HepG2 (cell line): ENCODE measurements around the gene STPG4. TPM values are rescaled to one million over a fixed set of nuclear protein-coding genes. Genes with fewer than 3 reads are reported as not detected.
A peak's percentile ranks its signal among the peaks of the same experiment; 100 is the strongest.

Experiments used
- HMG20A ChIP-seq: IDR thresholded peaks from 2 replicates; pipeline ENCODE4 v1.6.1; 2016; ENCODE audit warnings: borderline replicate concordance
- NRL ChIP-seq: sonication (generic); formaldehyde crosslinking; IDR thresholded peaks from 2 replicates; pipeline ENCODE4 v1.5.0; 2020; ENCODE audit warnings: missing genetic modification reagents, mild to moderate bottlenecking, moderate library complexity, borderline replicate concordance
- RBM39 ChIP-seq: fragments of 200-400 bp; formaldehyde crosslinking; IDR thresholded peaks from one replicate; pipeline ENCODE4 v1.6.1; 2018; ENCODE audit warnings: antibody characterized with exemption, mild to moderate bottlenecking, low read depth, low read length; ENCODE audit not compliant: poor library complexity, severe bottlenecking
- SAP130 ChIP-seq: IDR thresholded peaks from 2 replicates; pipeline ENCODE4 v1.6.1; 2016; ENCODE audit warnings: low read depth
- SMAD9 ChIP-seq: sonication (generic); formaldehyde crosslinking; IDR thresholded peaks from 2 replicates; pipeline ENCODE4 v1.5.1; 2020; ENCODE audit warnings: mild to moderate bottlenecking, missing genetic modification reagents
- SOX6 ChIP-seq, 2 experiments: fragments of 450-650 bp in 1 of 2; sonication (generic) in 1 of 2; formaldehyde crosslinking in 1 of 2; IDR thresholded peaks; 2 replicates each; pipeline versions ENCODE4 v1.4.0 to v1.6.1; 2017 to 2020; ENCODE audit warnings: antibody characterized with exemption in 1 of 2, mild to moderate bottlenecking in 1 of 2, missing genetic modification reagents in 1 of 2
- ZNF83 ChIP-seq: sonication (generic); formaldehyde crosslinking; IDR thresholded peaks from 2 replicates; pipeline ENCODE4 v1.4.0; 2020; ENCODE audit warnings: missing genetic modification reagents, mild to moderate bottlenecking, borderline replicate concordance
- polyA plus RNA-seq, 8 experiments: library from polyadenylated mRNA; depleted of rRNA in 3 of 8; stranded (reverse) in 7 of 8; unstranded in 1 of 8; fragments of >200 nt; fragmentation: Illumina TruSeq in 4 of 8; extraction: Trizol in 4 of 8; gene quantifications; 2 replicates each; pipeline versions ENCODE4 v1.2.1 to v1.2.3, GENCODE V29; 2011 to 2016; ENCODE audit warnings: low read depth in 4 of 8, missing spikeins in 1 of 8, mixed read lengths in 1 of 8; ENCODE audit not compliant: insufficient read depth in 1 of 8
- total RNA-seq, 5 experiments: library from RNA; depleted of rRNA; stranded (reverse); fragments of >200 nt; fragmentation: Illumina TruSeq; extraction: Trizol; gene quantifications; 2 replicates each; pipeline ENCODE4 v1.2.3, GENCODE V29; 2016; ENCODE audit warnings: low read depth in 1 of 5
- TF ChIP-seq, protein P1 (sequence below): sonication (generic); formaldehyde crosslinking; IDR thresholded peaks from 2 replicates; pipeline ENCODE4 v1.4.0; 2020; ENCODE audit warnings: missing genetic modification reagents, borderline replicate concordance
- TF ChIP-seq, protein P2 (sequence below): sonication (generic); formaldehyde crosslinking; conservative IDR thresholded peaks from 2 replicates; pipeline ENCODE4 v1.5.0; 2020; ENCODE audit warnings: missing genetic modification reagents
- TF ChIP-seq, protein P3 (sequence below): sonication (generic); formaldehyde crosslinking; IDR thresholded peaks from 2 replicates; pipeline ENCODE4 v1.4.0; 2020; ENCODE audit warnings: missing genetic modification reagents
- TF ChIP-seq, protein P4 (sequence below): sonication (generic); formaldehyde crosslinking; conservative IDR thresholded peaks from 2 replicates; pipeline ENCODE4 v1.8.0; 2022; ENCODE audit warnings: mild to moderate bottlenecking, moderate library complexity, missing genetic modification reagents
- TF ChIP-seq, protein P5 (sequence below): fragments of 450-650 bp; IDR thresholded peaks from 2 replicates; pipeline ENCODE4 v1.6.1; 2016

The STPG4 gene
- total and polyA plus RNA-seq, 2 of the 13 experiments (the other 11 are each of a cell fraction or from before 2014, with no cell fraction given), result 0.11 to 0.15 TPM

DNA sequence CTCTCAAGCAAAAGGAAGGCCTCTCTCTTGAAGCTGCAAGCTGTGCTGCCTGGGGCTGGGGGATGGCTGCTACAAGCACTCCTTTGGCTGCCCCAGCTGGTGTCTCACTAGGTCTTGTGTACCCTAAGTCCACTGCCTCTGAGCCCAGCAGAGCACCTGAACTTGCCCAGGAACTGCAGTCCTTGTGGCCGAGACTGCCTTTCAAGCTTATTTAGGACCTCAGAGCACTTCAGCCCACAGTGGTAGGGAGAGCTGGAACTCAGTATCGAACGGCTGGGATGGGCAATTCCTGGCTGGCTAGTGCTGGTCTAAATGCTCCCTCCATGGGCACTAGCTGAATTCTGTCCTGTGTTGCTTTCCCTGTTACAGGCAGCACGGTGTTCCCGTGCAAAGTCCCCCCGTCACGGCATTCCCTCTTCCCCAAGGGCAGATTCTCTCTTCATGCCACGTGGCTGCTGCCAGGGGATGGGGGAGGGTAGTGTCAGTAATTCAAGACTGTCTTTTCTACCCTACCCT, 25.9 kb downstream of the STPG4 start (continued):
- TF ChIP-seq, protein P1, sequence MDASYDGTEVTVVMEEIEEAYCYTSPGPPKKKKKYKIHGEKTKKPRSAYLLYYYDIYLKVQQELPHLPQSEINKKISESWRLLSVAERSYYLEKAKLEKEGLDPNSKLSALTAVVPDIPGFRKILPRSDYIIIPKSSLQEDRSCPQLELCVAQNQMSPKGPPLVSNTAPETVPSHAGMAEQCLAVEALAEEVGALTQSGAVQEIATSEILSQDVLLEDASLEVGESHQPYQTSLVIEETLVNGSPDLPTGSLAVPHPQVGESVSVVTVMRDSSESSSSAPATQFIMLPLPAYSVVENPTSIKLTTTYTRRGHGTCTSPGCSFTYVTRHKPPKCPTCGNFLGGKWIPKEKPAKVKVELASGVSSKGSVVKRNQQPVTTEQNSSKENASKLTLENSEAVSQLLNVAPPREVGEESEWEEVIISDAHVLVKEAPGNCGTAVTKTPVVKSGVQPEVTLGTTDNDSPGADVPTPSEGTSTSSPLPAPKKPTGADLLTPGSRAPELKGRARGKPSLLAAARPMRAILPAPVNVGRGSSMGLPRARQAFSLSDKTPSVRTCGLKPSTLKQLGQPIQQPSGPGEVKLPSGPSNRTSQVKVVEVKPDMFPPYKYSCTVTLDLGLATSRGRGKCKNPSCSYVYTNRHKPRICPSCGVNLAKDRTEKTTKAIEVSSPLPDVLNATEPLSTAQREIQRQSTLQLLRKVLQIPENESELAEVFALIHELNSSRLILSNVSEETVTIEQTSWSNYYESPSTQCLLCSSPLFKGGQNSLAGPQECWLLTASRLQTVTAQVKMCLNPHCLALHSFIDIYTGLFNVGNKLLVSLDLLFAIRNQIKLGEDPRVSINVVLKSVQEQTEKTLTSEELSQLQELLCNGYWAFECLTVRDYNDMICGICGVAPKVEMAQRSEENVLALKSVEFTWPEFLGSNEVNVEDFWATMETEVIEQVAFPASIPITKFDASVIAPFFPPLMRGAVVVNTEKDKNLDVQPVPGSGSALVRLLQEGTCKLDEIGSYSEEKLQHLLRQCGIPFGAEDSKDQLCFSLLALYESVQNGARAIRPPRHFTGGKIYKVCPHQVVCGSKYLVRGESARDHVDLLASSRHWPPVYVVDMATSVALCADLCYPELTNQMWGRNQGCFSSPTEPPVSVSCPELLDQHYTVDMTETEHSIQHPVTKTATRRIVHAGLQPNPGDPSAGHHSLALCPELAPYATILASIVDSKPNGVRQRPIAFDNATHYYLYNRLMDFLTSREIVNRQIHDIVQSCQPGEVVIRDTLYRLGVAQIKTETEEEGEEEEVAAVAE (CRISPR knock-in tag), result no peak
- TF ChIP-seq SOX6 (IDR thresholded peaks at IDR 0.05) (no peak), SOX6 (CRISPR knock-in tag; IDR thresholded peaks at IDR 0.05) (peak; percentile 71), SAP130 (CRISPR knock-in tag) (peak; percentile 66), ZNF83 (0 out of 2 replicates have a peak, but pooled peaks have one; percentile 73), NRL (CRISPR knock-in tag) (peak; percentile 46; the same call in 1 of the 2 replicates), RBM39 (no peak), SMAD9 (CRISPR knock-in tag) (no peak), HMG20A (no peak; the same call in 1 of the 2 replicates)
- TF ChIP-seq, protein P2, sequence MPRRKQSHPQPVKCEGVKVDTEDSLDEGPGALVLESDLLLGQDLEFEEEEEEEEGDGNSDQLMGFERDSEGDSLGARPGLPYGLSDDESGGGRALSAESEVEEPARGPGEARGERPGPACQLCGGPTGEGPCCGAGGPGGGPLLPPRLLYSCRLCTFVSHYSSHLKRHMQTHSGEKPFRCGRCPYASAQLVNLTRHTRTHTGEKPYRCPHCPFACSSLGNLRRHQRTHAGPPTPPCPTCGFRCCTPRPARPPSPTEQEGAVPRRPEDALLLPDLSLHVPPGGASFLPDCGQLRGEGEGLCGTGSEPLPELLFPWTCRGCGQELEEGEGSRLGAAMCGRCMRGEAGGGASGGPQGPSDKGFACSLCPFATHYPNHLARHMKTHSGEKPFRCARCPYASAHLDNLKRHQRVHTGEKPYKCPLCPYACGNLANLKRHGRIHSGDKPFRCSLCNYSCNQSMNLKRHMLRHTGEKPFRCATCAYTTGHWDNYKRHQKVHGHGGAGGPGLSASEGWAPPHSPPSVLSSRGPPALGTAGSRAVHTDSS, result no peak
- TF ChIP-seq, protein P3, sequence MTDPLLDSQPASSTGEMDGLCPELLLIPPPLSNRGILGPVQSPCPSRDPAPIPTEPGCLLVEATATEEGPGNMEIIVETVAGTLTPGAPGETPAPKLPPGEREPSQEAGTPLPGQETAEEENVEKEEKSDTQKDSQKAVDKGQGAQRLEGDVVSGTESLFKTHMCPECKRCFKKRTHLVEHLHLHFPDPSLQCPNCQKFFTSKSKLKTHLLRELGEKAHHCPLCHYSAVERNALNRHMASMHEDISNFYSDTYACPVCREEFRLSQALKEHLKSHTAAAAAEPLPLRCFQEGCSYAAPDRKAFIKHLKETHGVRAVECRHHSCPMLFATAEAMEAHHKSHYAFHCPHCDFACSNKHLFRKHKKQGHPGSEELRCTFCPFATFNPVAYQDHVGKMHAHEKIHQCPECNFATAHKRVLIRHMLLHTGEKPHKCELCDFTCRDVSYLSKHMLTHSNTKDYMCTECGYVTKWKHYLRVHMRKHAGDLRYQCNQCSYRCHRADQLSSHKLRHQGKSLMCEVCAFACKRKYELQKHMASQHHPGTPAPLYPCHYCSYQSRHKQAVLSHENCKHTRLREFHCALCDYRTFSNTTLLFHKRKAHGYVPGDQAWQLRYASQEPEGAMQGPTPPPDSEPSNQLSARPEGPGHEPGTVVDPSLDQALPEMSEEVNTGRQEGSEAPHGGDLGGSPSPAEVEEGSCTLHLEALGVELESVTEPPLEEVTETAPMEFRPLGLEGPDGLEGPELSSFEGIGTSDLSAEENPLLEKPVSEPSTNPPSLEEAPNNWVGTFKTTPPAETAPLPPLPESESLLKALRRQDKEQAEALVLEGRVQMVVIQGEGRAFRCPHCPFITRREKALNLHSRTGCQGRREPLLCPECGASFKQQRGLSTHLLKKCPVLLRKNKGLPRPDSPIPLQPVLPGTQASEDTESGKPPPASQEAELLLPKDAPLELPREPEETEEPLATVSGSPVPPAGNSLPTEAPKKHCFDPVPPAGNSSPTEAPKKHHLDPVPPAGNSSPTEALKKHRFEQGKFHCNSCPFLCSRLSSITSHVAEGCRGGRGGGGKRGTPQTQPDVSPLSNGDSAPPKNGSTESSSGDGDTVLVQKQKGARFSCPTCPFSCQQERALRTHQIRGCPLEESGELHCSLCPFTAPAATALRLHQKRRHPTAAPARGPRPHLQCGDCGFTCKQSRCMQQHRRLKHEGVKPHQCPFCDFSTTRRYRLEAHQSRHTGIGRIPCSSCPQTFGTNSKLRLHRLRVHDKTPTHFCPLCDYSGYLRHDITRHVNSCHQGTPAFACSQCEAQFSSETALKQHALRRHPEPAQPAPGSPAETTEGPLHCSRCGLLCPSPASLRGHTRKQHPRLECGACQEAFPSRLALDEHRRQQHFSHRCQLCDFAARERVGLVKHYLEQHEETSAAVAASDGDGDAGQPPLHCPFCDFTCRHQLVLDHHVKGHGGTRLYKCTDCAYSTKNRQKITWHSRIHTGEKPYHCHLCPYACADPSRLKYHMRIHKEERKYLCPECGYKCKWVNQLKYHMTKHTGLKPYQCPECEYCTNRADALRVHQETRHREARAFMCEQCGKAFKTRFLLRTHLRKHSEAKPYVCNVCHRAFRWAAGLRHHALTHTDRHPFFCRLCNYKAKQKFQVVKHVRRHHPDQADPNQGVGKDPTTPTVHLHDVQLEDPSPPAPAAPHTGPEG (CRISPR knock-in tag), result no peak
- TF ChIP-seq, protein P4, sequence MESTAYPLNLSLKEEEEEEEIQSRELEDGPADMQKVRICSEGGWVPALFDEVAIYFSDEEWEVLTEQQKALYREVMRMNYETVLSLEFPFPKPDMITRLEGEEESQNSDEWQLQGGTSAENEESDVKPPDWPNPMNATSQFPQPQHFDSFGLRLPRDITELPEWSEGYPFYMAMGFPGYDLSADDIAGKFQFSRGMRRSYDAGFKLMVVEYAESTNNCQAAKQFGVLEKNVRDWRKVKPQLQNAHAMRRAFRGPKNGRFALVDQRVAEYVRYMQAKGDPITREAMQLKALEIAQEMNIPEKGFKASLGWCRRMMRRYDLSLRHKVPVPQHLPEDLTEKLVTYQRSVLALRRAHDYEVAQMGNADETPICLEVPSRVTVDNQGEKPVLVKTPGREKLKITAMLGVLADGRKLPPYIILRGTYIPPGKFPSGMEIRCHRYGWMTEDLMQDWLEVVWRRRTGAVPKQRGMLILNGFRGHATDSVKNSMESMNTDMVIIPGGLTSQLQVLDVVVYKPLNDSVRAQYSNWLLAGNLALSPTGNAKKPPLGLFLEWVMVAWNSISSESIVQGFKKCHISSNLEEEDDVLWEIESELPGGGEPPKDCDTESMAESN (CRISPR knock-in tag), result 0 out of 2 replicates have a peak, but pooled peaks have one; percentile 4
- TF ChIP-seq, protein P5, sequence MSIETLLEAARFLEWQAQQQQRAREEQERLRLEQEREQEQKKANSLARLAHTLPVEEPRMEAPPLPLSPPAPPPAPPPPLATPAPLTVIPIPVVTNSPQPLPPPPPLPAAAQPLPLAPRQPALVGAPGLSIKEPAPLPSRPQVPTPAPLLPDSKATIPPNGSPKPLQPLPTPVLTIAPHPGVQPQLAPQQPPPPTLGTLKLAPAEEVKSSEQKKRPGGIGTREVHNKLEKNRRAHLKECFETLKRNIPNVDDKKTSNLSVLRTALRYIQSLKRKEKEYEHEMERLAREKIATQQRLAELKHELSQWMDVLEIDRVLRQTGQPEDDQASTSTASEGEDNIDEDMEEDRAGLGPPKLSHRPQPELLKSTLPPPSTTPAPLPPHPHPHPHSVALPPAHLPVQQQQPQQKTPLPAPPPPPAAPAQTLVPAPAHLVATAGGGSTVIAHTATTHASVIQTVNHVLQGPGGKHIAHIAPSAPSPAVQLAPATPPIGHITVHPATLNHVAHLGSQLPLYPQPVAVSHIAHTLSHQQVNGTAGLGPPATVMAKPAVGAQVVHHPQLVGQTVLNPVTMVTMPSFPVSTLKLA, result peak; percentile 39; the same call in 1 of the 2 replicates
